Erythroblast (primary cell): ENCODE data around the gene KCTD11.
A peak's percentile ranks its signal among the peaks of the same experiment; 100 is the strongest.

Experiments used
- GATA1 ChIP-seq: IDR thresholded peaks from 2 replicates; pipeline ENCODE4 v1.6.1; 2011; ENCODE audit warnings: low read depth, mild to moderate bottlenecking, control low read depth, low read length, moderate library complexity
- POLR2A ChIP-seq: IDR thresholded peaks from 2 replicates; pipeline ENCODE4 v1.6.1; 2011; ENCODE audit warnings: mild to moderate bottlenecking, low read length

DNA sequence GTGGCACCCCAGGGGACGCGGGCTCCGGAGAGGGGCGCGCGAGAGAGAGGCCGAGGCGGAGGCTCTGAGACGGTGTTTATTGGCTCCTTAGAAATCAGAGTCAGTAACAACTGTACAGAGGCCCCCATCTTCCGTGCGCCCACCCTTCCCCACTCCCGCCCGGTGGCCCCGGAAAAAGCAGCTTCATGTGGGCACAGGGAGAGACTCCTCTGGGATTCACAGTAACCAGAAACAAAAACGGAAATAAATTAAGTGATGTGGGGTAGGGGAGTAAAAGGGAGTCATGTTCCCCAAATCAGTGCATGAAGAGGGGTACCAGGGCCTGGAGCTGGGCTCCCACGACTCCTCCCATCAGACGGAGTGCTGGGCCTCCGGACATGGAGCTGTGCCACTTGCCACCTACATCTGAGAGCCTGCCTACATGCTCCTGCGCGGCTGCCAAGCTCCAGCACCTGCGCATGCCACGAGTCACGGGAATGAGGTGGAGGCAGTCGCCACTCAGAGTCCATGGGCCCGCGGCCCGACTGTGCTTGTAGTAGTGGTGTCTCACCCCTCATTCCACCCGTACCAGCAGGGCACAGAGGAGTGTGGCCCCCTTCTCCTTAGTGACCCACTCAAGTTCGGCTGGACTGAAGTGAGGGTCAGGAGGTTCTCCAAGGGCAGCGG, 36.3 kb upstream of the KCTD11 start:
- TF ChIP-seq POLR2A, result peak; percentile 34
- no peak for TF ChIP-seq GATA1
